Esophagus squamous epithelium (tissue), 5 donors: ENCODE measurements around the gene SNAPC2. TPM values are rescaled to one million over a fixed set of nuclear protein-coding genes. Genes with fewer than 3 reads are reported as not detected.
A peak's percentile ranks its signal among the peaks of the same experiment; 100 is the strongest.

Experiments used
- DNase-seq: peaks from one replicate; lab custom pipeline; 2025; lab: John Stamatoyannopoulos, UW
- H3K27ac ChIP-seq, 4 donors: fragments of 200-600 bp; sonication (generic); one replicate each; pipeline ENCODE4 v1.5.1; 2016 to 2019; ENCODE audit warnings: mild to moderate bottlenecking in 1 of 4
- H3K27me3 ChIP-seq, 4 donors: fragments of 200-600 bp; sonication (generic); 1 replicate in 3 of 4; 2 replicates in 1 of 4; pipeline versions ENCODE4 v1.5.1 to v1.6.0; 2017 to 2021; ENCODE audit warnings: antibody characterized with exemption in 1 of 4
- H3K36me3 ChIP-seq, 3 donors: fragments of 200-600 bp; sonication (generic); one replicate each; pipeline ENCODE4 v1.5.1; 2016 to 2019
- H3K4me1 ChIP-seq, 3 donors: fragments of 200-600 bp; sonication (generic); one replicate each; pipeline ENCODE4 v1.5.1; 2017 to 2019
- H3K4me3 ChIP-seq, 4 donors: fragments of 200-600 bp; sonication (generic); 1 replicate in 3 of 4; 2 replicates in 1 of 4; pipeline ENCODE4 v1.5.1; 2016 to 2019; ENCODE audit warnings: mild to moderate bottlenecking in 2 of 4, moderate library complexity in 1 of 4
- H3K9me3 ChIP-seq, 3 donors: fragments of 200-600 bp; sonication (generic); one replicate each; pipeline ENCODE4 v1.5.1; 2016 to 2019
- CTCF ChIP-seq, 6 experiments: fragments of 450-650 bp in 4 of 6; fragments of 200-600 bp in 2 of 6; sonication (generic) in 2 of 6; IDR thresholded peaks; one replicate each; pipeline ENCODE4 v1.5.1; 2016 to 2019; ENCODE audit warnings: antibody characterized with exemption in 6 of 6, mild to moderate bottlenecking in 4 of 6, moderate library complexity in 4 of 6
- POLR2A ChIP-seq, 4 donors: fragments of 450-650 bp; IDR thresholded peaks; one replicate each; pipeline ENCODE4 v1.6.1; 2017; ENCODE audit warnings: antibody characterized with exemption in 4 of 4, mild to moderate bottlenecking in 4 of 4, moderate library complexity in 3 of 4
- WGBS, 2 donors: methylation state at CpG; one replicate each; pipeline ENCODE4 v1.1.5; 2018; 5-methylcytosine and 5-hydroxymethylcytosine counted together
- intact Hi-C: fragments of 100-400 bp; cut with DNase I; formaldehyde crosslinking; loops from one replicate; pipeline ENCODE4 v1.15.0; 2022
- total RNA-seq, 4 donors: library from RNA; depleted of rRNA; stranded (reverse); fragments of >200 nt; gene quantifications; one replicate each; pipeline ENCODE4 v1.1.0, GENCODE V29; 2016
- donor health status: DM: yes; HTN: yes; CAD: no.

The SNAPC2 gene
- total RNA-seq, 4 donors from 2014 or later, result 6.2 to 10.9 (median 6.4) TPM

- Histone ChIP-seq H3K4me1 (peaks cover 11 to 41% (median 14%) of the 10 kb centered on the region in 3 donors), H3K27me3 (no peaks in the 10 kb centered on the region), H3K4me3 (no peak overlapping the region), H3K9me3 (no peaks in the 10 kb centered on the region), H3K27ac (no peak overlapping the region), H3K36me3 (peaks cover 12 to 56% (median 20%) of the 10 kb centered on the region in 3 donors)
- intact Hi-C loops, result loop anchor here (10.0 kb wide), 1 partner anchor 314 kb away; no protein-coding TSS in a partner anchor
- no peak for DNase-seq
- 82 to 85% methylated on average over 5 to 12 of the region's 13 CpGs for WGBS, 2 donors
- no peak for TF ChIP-seq CTCF (IDR thresholded peaks at IDR 0.05)
- no peak for TF ChIP-seq POLR2A (IDR thresholded peaks at IDR 0.05)
Observed at GRCh38 chr19:7940841-7941240, 20.7 kb downstream of the SNAPC2 start.

- H3K4me3 ChIP-seq, result peak overlapping the region in 3 of 4 donors; percentile 82 to 89 (median 84)
- peaks cover 11 to 44% (median 17%) of the 10 kb centered on the region in 3 donors for H3K36me3 ChIP-seq
- H3K27me3 ChIP-seq, result no peaks in the 10 kb centered on the region
- WGBS, 2 donors, result 69 to 87% methylated on average over 8 to 17 of the region's 19 CpGs
- intact Hi-C loops, result loop anchor here (10.0 kb wide), 1 partner anchor 313 kb away; no protein-coding TSS in a partner anchor
- TF ChIP-seq CTCF (IDR thresholded peaks at IDR 0.05) (no peak), POLR2A (IDR thresholded peaks at IDR 0.05) (no peak)
- peak overlapping the region in 2 of 4 donors; percentile 96 to 99 for H3K27ac ChIP-seq
- DNase-seq, result no peak
- H3K4me1 ChIP-seq, result peaks cover 11 to 41% (median 14%) of the 10 kb centered on the region in 3 donors
- no peaks in the 10 kb centered on the region for H3K9me3 ChIP-seq
Observed at GRCh38 chr19:7941895-7942596, 21.9 kb downstream of the SNAPC2 start.

GRCh38 chr19:7942981-7943443 lies 22.9 kb downstream of the SNAPC2 start:
- intact Hi-C loops, result loop anchor here (10.0 kb wide), 1 partner anchor 312 kb away; no protein-coding TSS in a partner anchor
- DNase-seq, result no peak

GRCh38 chr19:7943444-7944176 lies 23.5 kb downstream of the SNAPC2 start, which contains the start of gene TIMM44:
Gene TIMM44, minus strand, starts transcription at chr19:7943666. Its CDS starts 15 bp downstream, at chr19:7943651.
- intact Hi-C loops, result loop anchor here (10.0 kb wide), 1 partner anchor 311 kb away; no protein-coding TSS in a partner anchor

More at GRCh38 chr19:7942981-7943443, 22.9 kb downstream of the SNAPC2 start:
- H3K4me3 ChIP-seq, result peak overlapping the region; percentile 82 to 90 (median 86)
- H3K9me3 ChIP-seq, result no peaks in the 10 kb centered on the region
- peaks cover 2 to 35% (median 9%) of the 10 kb centered on the region in 3 donors for H3K36me3 ChIP-seq
- TF ChIP-seq POLR2A (IDR thresholded peaks at IDR 0.05) (no peak), CTCF (IDR thresholded peaks at IDR 0.05) (no peak)
- H3K4me1 ChIP-seq, result peaks cover 11 to 41% (median 14%) of the 10 kb centered on the region in 3 donors
- peak overlapping the region; percentile 96 to 99 (median 98) for H3K27ac ChIP-seq
- no peaks in the 10 kb centered on the region for H3K27me3 ChIP-seq
- 4 to 6% methylated on average over 28 to 31 of the region's 33 CpGs for WGBS, 2 donors

More at GRCh38 chr19:7943444-7944176, 23.5 kb downstream of the SNAPC2 start, which contains the start of gene TIMM44:
- WGBS, 2 donors, result 0% methylated on average over 2 to 18 of the region's 56 CpGs
- DNase-seq, result peak; percentile 96
- peaks cover 0 to 29% (median 9%) of the 10 kb centered on the region in 3 donors for H3K36me3 ChIP-seq
- H3K4me3 ChIP-seq, result peak within 1 kb of the TSS; percentile 82 to 90 (median 86)
- peaks cover 11 to 41% (median 14%) of the 10 kb centered on the region in 3 donors for H3K4me1 ChIP-seq
- H3K27ac ChIP-seq, result peak within 1 kb of the TSS; percentile 96 to 99 (median 98)
- peak in 1 of 6 experiments; percentile 34 for TF ChIP-seq CTCF (IDR thresholded peaks at IDR 0.05)
- TF ChIP-seq POLR2A (IDR thresholded peaks at IDR 0.05), result peak in 3 of 4 donors; percentile 33 to 65 (median 52)
- H3K9me3 ChIP-seq, result no peaks in the 10 kb centered on the region
- H3K27me3 ChIP-seq, result no peaks in the 10 kb centered on the region
